A549 (cell line): ENCODE data around the gene CEP78. TPM values are rescaled to one million over a fixed set of nuclear protein-coding genes. Genes with fewer than 3 reads are reported as not detected.
A peak's percentile ranks its signal among the peaks of the same experiment; 100 is the strongest.
"Not testable (repeated sequence)": the region's sequence is repeated elsewhere in the genome, so short reads cannot be mapped to it uniquely, and the experiment has no call there.

Source experiments
- ATAC-seq, 2 experiments: fragments of 200-7000 bp in 1 of 2; fragments of >200 bp in 1 of 2; cut with Nextera tagmentation in 1 of 2; cut with Tn5 transposase in 1 of 2; 3 replicates each; pipeline versions ENCODE4 v1.8.0 to v1.9.1; 2018 to 2020; ENCODE audit warnings: mild to moderate bottlenecking in 1 of 2, moderate library complexity in 1 of 2
- CTCF ChIA-PET: fragments of 300-600 bp; sonication (Branson Sonifier 250); formaldehyde crosslinking; extraction: SDS; loops from one replicate; lab custom pipeline; 2021; ENCODE audit warnings: antibody characterized with exemption, inconsistent platforms; lab: Yijun Ruan, JAX
- POLR2A ChIA-PET: fragments of 350-600 bp; formaldehyde crosslinking; extraction: SDS; loops from one replicate; lab custom pipeline; 2021; ENCODE audit warnings: antibody characterized with exemption, inconsistent platforms; lab: Yijun Ruan, JAX
- DNase-seq, 2 experiments: peaks; one replicate each; pipeline versions ENCODE4 v3.0.0 to v3.0.0-alpha.2; 2011 to 2016; ENCODE audit warnings: low read depth in 1 of 2, low spot score in 1 of 2
- FAIRE-seq: peaks from 2 replicates; lab custom pipeline; 2011; peaks lifted over from hg19 to GRCh38; lab: Jason Lieb, UNC
- H3K27ac ChIP-seq, 2 experiments: fragments of >200 bp; sonication (Bioruptor Twin); formaldehyde crosslinking; 3 replicates each; pipeline ENCODE4 v1.5.1; 2016 to 2017
- H3K4me1 ChIP-seq: fragments of >200 bp; sonication (Bioruptor Twin); formaldehyde crosslinking; 3 replicates; pipeline ENCODE4 v1.6.1; 2016
- H3K4me2 ChIP-seq: fragments of >200 bp; sonication (Bioruptor Twin); formaldehyde crosslinking; 3 replicates; pipeline ENCODE4 v1.6.1; 2016
- H3K4me3 ChIP-seq: fragments of >200 bp; sonication (Bioruptor Twin); formaldehyde crosslinking; 3 replicates; pipeline ENCODE4 v1.5.1; 2016
- H3K9me3 ChIP-seq: fragments of >200 bp; sonication (Bioruptor Twin); formaldehyde crosslinking; 3 replicates; pipeline ENCODE4 v1.6.1; 2016
- BCL3 ChIP-seq: fragments of >200 bp; sonication (Bioruptor Twin); formaldehyde crosslinking; IDR thresholded peaks from 3 replicates; pipeline ENCODE4 v1.6.1; 2016
- BHLHE40 ChIP-seq: IDR thresholded peaks from 2 replicates; pipeline ENCODE4 v1.6.1; 2012; ENCODE audit warnings: low read depth, low read length, inconsistent platforms
- CEBPB ChIP-seq, 2 experiments: fragments of >200 bp in 1 of 2; sonication (Bioruptor Twin) in 1 of 2; formaldehyde crosslinking in 1 of 2; IDR thresholded peaks; 2 replicates each; pipeline ENCODE4 v1.6.1; 2012 to 2016
- CHD4 ChIP-seq: fragments of 200-600 bp; sonication (generic); IDR thresholded peaks from 2 replicates; pipeline ENCODE4 v1.6.1; 2016; ENCODE audit warnings: antibody characterized with exemption, mild to moderate bottlenecking, borderline replicate concordance
- EHF ChIP-seq: fragments of 250-450 bp; sonication (Bioruptor Pico); IDR thresholded peaks from 2 replicates; pipeline ENCODE4 v1.5.0; 2020; ENCODE audit warnings: mild to moderate bottlenecking
- ESRRA ChIP-seq: fragments of 150-350 bp; IDR thresholded peaks from 2 replicates; pipeline ENCODE4 v1.6.1; 2014; ENCODE audit warnings: mild to moderate bottlenecking, low read length, borderline replicate concordance
- FOSL2 ChIP-seq, 2 experiments: fragments of 450-650 bp in 1 of 2; fragments of >200 bp in 1 of 2; sonication (Bioruptor Twin) in 1 of 2; formaldehyde crosslinking; IDR thresholded peaks; 2 replicates each; pipeline versions ENCODE4 v1.5.0 to v1.6.1; 2016 to 2020; ENCODE audit warnings: mild to moderate bottlenecking in 1 of 2, moderate library complexity in 1 of 2
- HES2 ChIP-seq: fragments of >200 bp; sonication (Bioruptor Twin); formaldehyde crosslinking; IDR thresholded peaks from 2 replicates; pipeline ENCODE4 v1.6.1; 2016
- HEYL ChIP-seq: fragments of 250-450 bp; sonication (Bioruptor Pico); IDR thresholded peaks from 2 replicates; pipeline ENCODE4 v1.8.0; 2021; ENCODE audit warnings: mild to moderate bottlenecking, moderate library complexity
- HOXA7 ChIP-seq: fragments of 250-450 bp; sonication (Bioruptor Pico); IDR thresholded peaks from 2 replicates; pipeline ENCODE4 v1.5.0; 2020; ENCODE audit warnings: mild to moderate bottlenecking, moderate library complexity
- HOXB13 ChIP-seq: fragments of 250-450 bp; sonication (Bioruptor Pico); IDR thresholded peaks from 2 replicates; pipeline ENCODE4 v1.5.0; 2020; ENCODE audit warnings: low read depth, mild to moderate bottlenecking, moderate library complexity
- HOXB5 ChIP-seq: fragments of 250-450 bp; sonication (Bioruptor Pico); IDR thresholded peaks from 2 replicates; pipeline ENCODE4 v1.5.0; 2020; ENCODE audit warnings: mild to moderate bottlenecking, moderate library complexity
- JUNB ChIP-seq: fragments of >200 bp; sonication (Bioruptor Twin); formaldehyde crosslinking; IDR thresholded peaks from 2 replicates; pipeline ENCODE4 v1.6.1; 2016
- KDM1A ChIP-seq: fragments of 200-600 bp; sonication (generic); IDR thresholded peaks from 2 replicates; pipeline ENCODE4 v1.6.1; 2016; ENCODE audit warnings: low read depth, mild to moderate bottlenecking
- KDM5A ChIP-seq: fragments of 200-600 bp; sonication (generic); IDR thresholded peaks from 2 replicates; pipeline ENCODE4 v1.6.1; 2016; ENCODE audit warnings: antibody characterized with exemption, mild to moderate bottlenecking
- MAFK ChIP-seq: fragments of 450-650 bp; IDR thresholded peaks from 2 replicates; pipeline ENCODE4 v1.6.1; 2014; ENCODE audit not compliant: partially characterized antibody
- NFE2L2 ChIP-seq: fragments of 150-350 bp; conservative IDR thresholded peaks from 2 replicates; pipeline ENCODE4 v1.6.1; 2014; ENCODE audit warnings: low read length
- NPAS2 ChIP-seq: fragments of 250-450 bp; sonication (Bioruptor Pico); IDR thresholded peaks from 2 replicates; pipeline ENCODE4 v1.8.0; 2022; ENCODE audit warnings: mild to moderate bottlenecking, moderate library complexity, borderline replicate concordance
- NR3C1 ChIP-seq: fragments of >200 bp; sonication (Bioruptor Twin); formaldehyde crosslinking; IDR thresholded peaks from 3 replicates; pipeline ENCODE4 v1.6.1; 2017
- SMC3 ChIP-seq: fragments of >200 bp; sonication (Bioruptor Twin); formaldehyde crosslinking; IDR thresholded peaks from 3 replicates; pipeline ENCODE4 v1.6.1; 2018; ENCODE audit warnings: inconsistent platforms
- TFCP2L1 ChIP-seq: fragments of 250-450 bp; sonication (Bioruptor Pico); IDR thresholded peaks from 2 replicates; pipeline ENCODE4 v1.5.0; 2021; ENCODE audit warnings: mild to moderate bottlenecking
- WGBS: methylation state at CpG from one replicate; pipeline ENCODE4 v1.1.6; 2017; ENCODE audit errors: missing lambda C conversion rate; 5-methylcytosine and 5-hydroxymethylcytosine counted together
- polyA plus RNA-seq, 4 experiments: library from polyadenylated mRNA; depleted of rRNA in 3 of 4; stranded (reverse); fragments of >200 nt; fragmentation: RNase III in 1 of 4; extraction: RNeasy Plus Mini Kit Qiagen cat#74134 plus additional on column Dnase treatment in 1 of 4; gene quantifications; 2 replicates in 3 of 4; 3 replicates in 1 of 4; pipeline ENCODE4 v1.2.3, GENCODE V29; 2011 to 2017

Gene CEP78
- polyA plus RNA-seq, 2 of the 4 experiments (the other 2 are of a cell fraction) = 16.5 to 28.9 TPM

GRCh38 chr9:78278177-78278777, 42.4 kb downstream of the CEP78 start (continued):
- TF ChIP-seq BCL3 = no peak
- TF ChIP-seq NPAS2 (CRISPR knock-in tag) = no peak
- no peak for TF ChIP-seq TFCP2L1 (CRISPR knock-in tag)
- no peak for TF ChIP-seq NFE2L2
- TF ChIP-seq ESRRA = no peak
- no peak for TF ChIP-seq CHD4
- no peak for TF ChIP-seq BHLHE40

GRCh38 chr9:78278801-78279200, 42.9 kb downstream of the CEP78 start:
- no peak overlapping the region for H3K4me2 ChIP-seq
- no peak overlapping the region for H3K4me3 ChIP-seq
- ATAC-seq = no peak
- CTCF ChIA-PET = interaction anchor here (0.6 to 1.0 kb wide), 3 partner anchors 12 to 969 kb away, joined by 4 read pairs; no protein-coding TSS in a partner anchor
- POLR2A ChIA-PET = interaction anchor here (1.7 kb wide), 1 partner anchor 18 kb away, joined by 11 read pairs; the partner anchor contains the start of gene PSAT1
- no peak for TF ChIP-seq NR3C1
- TF ChIP-seq KDM1A = no peak
- TF ChIP-seq JUNB = no peak
- no peak for TF ChIP-seq CEBPB (IDR thresholded peaks at IDR 0.05)
- TF ChIP-seq BHLHE40 = no peak
- TF ChIP-seq EHF (CRISPR knock-in tag) = no peak
- TF ChIP-seq HOXB5 = no peak
- TF ChIP-seq HOXB13 (CRISPR knock-in tag) = no peak
- DNase-seq = no peak
- no peaks in the 10 kb centered on the region for H3K4me1 ChIP-seq
- no peak overlapping the region for H3K27ac ChIP-seq
- no peak for FAIRE-seq
- WGBS = 96% methylated on average over 1 of the region's 1 CpG
- no peaks in the 10 kb centered on the region for H3K9me3 ChIP-seq

- H3K4me1 ChIP-seq = no peaks in the 10 kb centered on the region
- TF ChIP-seq HOXA7 (CRISPR knock-in tag) = no peak
- no peak for TF ChIP-seq KDM5A
- TF ChIP-seq HES2 = no peak
- TF ChIP-seq HEYL = no peak
- TF ChIP-seq FOSL2 (IDR thresholded peaks at IDR 0.05) = no peak
- TF ChIP-seq FOSL2 (CRISPR knock-in tag; IDR thresholded peaks at IDR 0.05) = no peak
- no peak for TF ChIP-seq HOXB5
- no peak for TF ChIP-seq SMC3
- TF ChIP-seq, all 56 proteins: peak for 0
- no peaks in the 10 kb centered on the region for H3K9me3 ChIP-seq
- ATAC-seq (no peak), DNase-seq (no peak), FAIRE-seq (no peak)
- H3K4me3 ChIP-seq = no peak overlapping the region
- CTCF ChIA-PET = interaction anchor here (0.8 kb wide), 1 partner anchor 9 kb away, joined by 3 read pairs; no protein-coding TSS in a partner anchor
- no peak overlapping the region for H3K4me2 ChIP-seq
- H3K27ac ChIP-seq = no peak overlapping the region
- POLR2A ChIA-PET = no interaction called here
- 89% methylated on average over 3 of the region's 3 CpGs for WGBS
Observed at GRCh38 chr9:78280982-78281668, 45.2 kb downstream of the CEP78 start.

- POLR2A ChIA-PET = interaction anchor here (3.1 kb wide), 1 partner anchor 13 kb away, joined by 12 read pairs; the partner anchor contains the start of gene PSAT1
- H3K4me1 ChIP-seq = not testable (repeated sequence)
- 60% methylated on average over 4 of the region's 4 CpGs for WGBS
Observed at GRCh38 chr9:78284181-78284580, 48.3 kb downstream of the CEP78 start.

More at GRCh38 chr9:78284181-78284580, 48.3 kb downstream of the CEP78 start:
- FAIRE-seq, H3K4me2 ChIP-seq, H3K27ac ChIP-seq, H3K4me3 ChIP-seq, H3K9me3 ChIP-seq, ATAC-seq, DNase-seq: not testable (repeated sequence)
- CTCF ChIA-PET = interaction anchor here (1.2 kb wide), 1 partner anchor 11 kb away, joined by 3 read pairs; no protein-coding TSS in a partner anchor
- TF ChIP-seq MAFK = peak; percentile 67
